Psoas muscle (tissue), 8 donors: ENCODE results near the gene TOM1L2. TPM values are rescaled to one million over a fixed set of nuclear protein-coding genes. Genes with fewer than 3 reads are reported as not detected.
A peak's percentile ranks its signal among the peaks of the same experiment; 100 is the strongest.

Experiments
- ATAC-seq, 4 donors: fragments of 200-7000 bp; cut with Tn5 transposase; one replicate each; pipeline ENCODE4 v1.9.1; 2020; ENCODE audit warnings: moderate library complexity in 3 of 4, mild to moderate bottlenecking in 2 of 4
- DNase-seq, 2 donors: peaks; one replicate each; pipeline ENCODE4 v3.0.0-alpha.2; 2020
- H3K27ac ChIP-seq: fragments of 200-600 bp; one replicate; pipeline ENCODE4 v1.8.0; 2022
- H3K27me3 ChIP-seq, 3 donors: fragments of 200-600 bp in 1 of 3; one replicate each; pipeline versions ENCODE4 v1.6.1 to v1.8.0; 2013 to 2022; ENCODE audit warnings: low read length in 2 of 3, mild to moderate bottlenecking in 2 of 3, moderate library complexity in 1 of 3; ENCODE audit not compliant: insufficient read depth in 3 of 3
- H3K36me3 ChIP-seq, 2 donors: fragments of 200-600 bp in 1 of 2; one replicate each; pipeline versions ENCODE4 v1.6.1 to v1.8.0; 2013 to 2022; ENCODE audit warnings: low read depth in 1 of 2, mild to moderate bottlenecking in 1 of 2, moderate library complexity in 1 of 2; ENCODE audit not compliant: insufficient read depth in 1 of 2
- H3K4me1 ChIP-seq: fragments of 200-600 bp; one replicate; pipeline ENCODE4 v1.8.0; 2022
- H3K4me3 ChIP-seq: fragments of 200-600 bp; one replicate; pipeline ENCODE4 v1.8.0; 2022; ENCODE audit warnings: mild to moderate bottlenecking
- H3K9me3 ChIP-seq: fragments of 200-600 bp; one replicate; pipeline ENCODE4 v1.8.0; 2022
- WGBS, 3 donors: extraction: QIAGEN DNeasy Blood & Tissue Kit; methylation state at CpG; one replicate each; pipeline versions ENCODE4 v1.1.6 to v1.1.7; 2013; 5-methylcytosine and 5-hydroxymethylcytosine counted together
- intact Hi-C, 2 donors: fragments of 100-400 bp; cut with DNase I; formaldehyde crosslinking; loops; one replicate each; pipeline versions ENCODE4 v1.11.0 to v1.14.2; 2022
- polyA plus RNA-seq, 3 donors: library from polyadenylated mRNA; stranded (reverse); fragments of 200-250 nt; gene quantifications; one replicate each; pipeline ENCODE4 v1.2.3, GENCODE V29; 2013
- total RNA-seq, 4 donors: library from RNA; stranded (reverse); fragmentation: NEBNext Ultra II Directional in 2 of 4; extraction: Animal tissue kit (Norgen Biotek cat#: 25700) in 2 of 4; gene quantifications; one replicate each; pipeline versions ENCODE4 v1.2.1 to v1.2.4, GENCODE V29; 2021 to 2023
- TF ChIP-seq, protein P1 (sequence below): fragments of 200-600 bp; IDR thresholded peaks from one replicate; pipeline ENCODE4 v1.8.0; 2022; ENCODE audit warnings: antibody characterized with exemption
- donor health status: healthy with polysubstance abuse.
- donor health status: DM: no; HTN: no; CAD: no; lungs with moderate emphysema.
- donor health status: Bipolar disorder and iron deficiency.
- donor health status: healthy.
- donor health status: DM: yes; HTN: yes; CAD: no.
- donor health status: DM: no; HTN: no; CAD: no.
- donor health status: DM: no; HTN: no; CAD: no.
- donor health status: DM: yes; HTN: yes; CAD: no.

Gene TOM1L2
- total and polyA plus RNA-seq, 7 donors, result 13.3 to 89.8 (median 72.0) TPM

DNA sequence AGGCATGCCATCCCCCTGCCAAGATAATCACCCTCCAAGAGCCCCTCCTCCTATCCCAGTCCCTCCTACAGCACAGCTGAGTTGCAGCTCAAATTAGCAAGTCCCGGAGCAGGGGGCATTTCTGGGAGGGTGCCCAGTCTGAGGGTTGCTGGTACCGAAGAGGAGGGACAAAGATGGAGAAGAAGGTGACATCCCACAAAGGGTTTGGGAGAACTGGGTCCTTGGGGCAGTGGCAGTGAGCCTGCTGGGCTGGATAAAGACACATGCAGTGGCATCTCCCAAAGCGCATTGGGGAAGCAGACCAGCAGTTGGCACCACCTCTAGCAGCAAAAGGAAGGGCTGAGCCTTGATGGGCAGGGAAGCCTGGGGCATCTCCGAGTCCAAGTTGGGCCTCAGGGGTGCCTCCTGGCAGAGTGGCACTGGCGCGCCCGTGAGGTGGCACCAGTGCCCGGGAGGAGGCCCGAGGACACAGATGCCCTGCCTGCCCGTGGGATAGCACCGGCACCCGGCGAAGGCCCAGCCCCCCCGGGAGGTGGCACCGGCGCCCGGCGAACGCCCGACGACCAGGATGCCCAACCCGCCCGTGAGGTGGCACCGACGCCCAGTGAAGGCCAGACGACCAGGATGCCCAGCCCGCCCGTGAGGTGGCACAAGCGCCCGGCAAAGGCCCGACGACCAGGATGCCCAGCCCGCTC is 622 bp downstream of the TOM1L2 start:
- H3K27ac ChIP-seq, result peak overlapping the region; percentile 96
- H3K36me3 ChIP-seq, result no peaks in the 10 kb centered on the region
- peak; percentile 19 to 43 (median 36) for ATAC-seq
- H3K4me1 ChIP-seq, result peaks cover 32% of the 10 kb centered on the region
- no peaks in the 10 kb centered on the region for H3K27me3 ChIP-seq
- 0 to 3% (median 2%) methylated on average over 26 to 33 of the region's 33 CpGs for WGBS, 3 donors
- peak overlapping the region; percentile 94 for H3K4me3 ChIP-seq
- TF ChIP-seq, protein P1, sequence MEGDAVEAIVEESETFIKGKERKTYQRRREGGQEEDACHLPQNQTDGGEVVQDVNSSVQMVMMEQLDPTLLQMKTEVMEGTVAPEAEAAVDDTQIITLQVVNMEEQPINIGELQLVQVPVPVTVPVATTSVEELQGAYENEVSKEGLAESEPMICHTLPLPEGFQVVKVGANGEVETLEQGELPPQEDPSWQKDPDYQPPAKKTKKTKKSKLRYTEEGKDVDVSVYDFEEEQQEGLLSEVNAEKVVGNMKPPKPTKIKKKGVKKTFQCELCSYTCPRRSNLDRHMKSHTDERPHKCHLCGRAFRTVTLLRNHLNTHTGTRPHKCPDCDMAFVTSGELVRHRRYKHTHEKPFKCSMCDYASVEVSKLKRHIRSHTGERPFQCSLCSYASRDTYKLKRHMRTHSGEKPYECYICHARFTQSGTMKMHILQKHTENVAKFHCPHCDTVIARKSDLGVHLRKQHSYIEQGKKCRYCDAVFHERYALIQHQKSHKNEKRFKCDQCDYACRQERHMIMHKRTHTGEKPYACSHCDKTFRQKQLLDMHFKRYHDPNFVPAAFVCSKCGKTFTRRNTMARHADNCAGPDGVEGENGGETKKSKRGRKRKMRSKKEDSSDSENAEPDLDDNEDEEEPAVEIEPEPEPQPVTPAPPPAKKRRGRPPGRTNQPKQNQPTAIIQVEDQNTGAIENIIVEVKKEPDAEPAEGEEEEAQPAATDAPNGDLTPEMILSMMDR, result no peak
- peak in 1 of 2 donors; percentile 83 for DNase-seq
- no peaks in the 10 kb centered on the region for H3K9me3 ChIP-seq
- intact Hi-C loops, result loop anchor here (2.0 to 5.0 kb wide), 2 partner anchors 61 kb away; no protein-coding TSS in a partner anchor

DNA sequence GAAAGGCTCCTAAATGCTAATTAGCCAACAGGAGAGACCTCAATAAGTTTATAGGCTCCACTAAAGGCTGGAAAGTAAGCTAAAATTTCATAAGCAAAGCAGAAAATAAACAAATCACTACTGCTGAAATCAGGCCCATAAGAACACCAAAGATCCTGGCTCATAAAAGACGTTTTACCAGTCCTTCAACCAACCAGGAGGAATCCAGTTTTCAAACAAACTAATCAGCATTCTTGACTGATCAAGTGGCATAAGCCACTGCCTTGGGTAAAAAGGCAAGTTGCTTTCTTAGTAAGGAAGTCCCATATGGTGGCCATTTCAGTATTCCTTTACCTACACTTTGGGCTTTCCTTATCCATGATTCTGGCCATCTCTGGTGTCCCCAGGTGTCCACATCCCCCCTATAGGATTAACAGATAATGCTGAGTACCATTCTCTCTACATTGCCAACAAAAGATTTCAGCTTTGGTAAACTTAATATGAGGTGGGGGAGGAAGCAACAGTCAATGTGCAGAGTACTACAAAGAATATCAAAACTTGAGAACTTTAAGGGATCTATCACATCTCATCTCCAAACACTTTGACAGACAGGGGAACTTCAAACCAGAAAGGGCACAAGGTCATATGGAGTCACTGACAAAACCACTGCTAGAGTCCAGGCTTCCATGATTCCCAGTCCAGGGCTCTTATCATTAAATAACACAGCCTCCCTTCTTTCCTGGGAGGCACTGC is 1.3 kb downstream of the TOM1L2 start:
- peak overlapping the region; percentile 96 for H3K27ac ChIP-seq
- H3K9me3 ChIP-seq, result no peaks in the 10 kb centered on the region
- no peak for DNase-seq
- TF ChIP-seq, protein P1, result no peak
- peaks cover 36% of the 10 kb centered on the region for H3K4me1 ChIP-seq
- H3K4me3 ChIP-seq, result peak overlapping the region; percentile 94
- no peaks in the 10 kb centered on the region for H3K27me3 ChIP-seq
- ATAC-seq, result no peak
- H3K36me3 ChIP-seq, result no peaks in the 10 kb centered on the region
- intact Hi-C loops, result loop anchor here (2.0 to 5.0 kb wide), 2 partner anchors 61 to 62 kb away; no protein-coding TSS in a partner anchor
- WGBS, 3 donors, result 31 to 37% (median 33%) methylated on average over 1 of the region's 1 CpG

DNA sequence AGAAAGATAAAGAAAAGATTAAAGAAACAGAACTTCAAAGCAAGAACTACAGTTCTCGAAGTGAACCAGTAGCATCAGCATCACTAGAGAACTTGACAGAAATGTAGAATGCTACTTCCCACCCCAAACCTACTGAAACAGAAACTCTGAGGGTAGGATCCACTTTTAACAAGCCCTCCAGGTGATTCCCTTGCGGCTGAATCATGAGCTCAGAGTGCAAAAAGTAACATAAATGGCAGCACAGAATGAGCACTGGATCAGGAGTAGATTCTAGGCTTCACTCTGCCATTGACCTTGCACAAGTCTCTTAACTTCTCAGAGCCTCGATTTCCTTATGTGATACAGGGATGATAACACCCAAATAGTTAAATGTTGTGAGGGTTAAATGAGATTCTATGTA is 5.8 kb downstream of the TOM1L2 start:
- no peaks in the 10 kb centered on the region for H3K36me3 ChIP-seq
- peak overlapping the region; percentile 60 for H3K27ac ChIP-seq
- DNase-seq, result no peak
- 88 to 91% (median 89%) methylated on average over 3 of the region's 3 CpGs for WGBS, 3 donors
- ATAC-seq, result no peak
- H3K4me3 ChIP-seq, result no peak overlapping the region
- no peaks in the 10 kb centered on the region for H3K9me3 ChIP-seq
- H3K4me1 ChIP-seq, result peaks cover 50% of the 10 kb centered on the region
- intact Hi-C loops, result loop anchor here (5.0 kb wide), 2 partner anchors 34 to 44 kb away; no protein-coding TSS in a partner anchor
- no peaks in the 10 kb centered on the region for H3K27me3 ChIP-seq
- TF ChIP-seq, protein P1, result no peak

DNA sequence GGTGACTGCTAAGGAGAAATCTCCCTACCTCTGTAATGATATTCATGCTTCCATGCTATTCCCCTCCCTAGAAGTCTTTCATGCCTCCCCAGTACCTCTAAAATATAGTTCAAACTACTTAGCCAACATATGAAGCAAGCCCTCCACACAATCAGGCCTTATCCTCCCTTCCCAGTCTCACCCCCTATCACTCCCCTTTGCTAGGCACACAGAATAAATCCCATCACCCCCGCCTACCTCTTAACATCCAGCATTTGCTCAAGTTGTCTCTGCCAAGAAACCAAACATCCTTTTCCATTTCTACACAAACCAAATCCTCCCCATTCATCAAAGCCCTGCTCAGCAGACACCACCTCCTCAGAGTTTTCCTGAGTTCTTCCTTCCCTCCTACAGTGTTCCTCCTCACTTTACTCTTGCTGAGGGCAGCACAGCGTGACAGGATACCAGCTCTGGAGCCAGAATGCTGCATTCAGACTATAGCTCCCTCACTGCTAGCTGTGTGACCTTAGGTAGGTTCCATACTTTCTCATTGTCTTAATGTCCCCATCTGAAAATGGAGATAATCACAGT is 7.0 kb downstream of the TOM1L2 start:
- ATAC-seq, result no peak
- H3K27me3 ChIP-seq, result no peaks in the 10 kb centered on the region
- no peak for DNase-seq
- H3K4me3 ChIP-seq, result no peak overlapping the region
- TF ChIP-seq, protein P1, result no peak
- 79 to 90% (median 82%) methylated on average over 2 of the region's 2 CpGs for WGBS, 3 donors
- no peaks in the 10 kb centered on the region for H3K36me3 ChIP-seq
- no peak overlapping the region for H3K27ac ChIP-seq
- intact Hi-C loops, result loop anchor here (5.0 kb wide), 2 partner anchors 33 to 43 kb away; no protein-coding TSS in a partner anchor
- no peaks in the 10 kb centered on the region for H3K9me3 ChIP-seq
- peaks cover 45% of the 10 kb centered on the region for H3K4me1 ChIP-seq
